Stimulated activated CD4-positive, alpha-beta T cell treated with anti-CD3 and anti-CD28 coated beads, Interleukin-1b, Interleukin-23, amount 100 ng/mL, for 1 hour (primary cell): ENCODE measurements around the gene VN1R5.
"Not testable (repeated sequence)": the region's sequence is repeated elsewhere in the genome, so short reads cannot be mapped to it uniquely, and the experiment has no call there.

Experiments used
- DNase-seq, 2 donors: peaks; one replicate each; pipeline ENCODE4 v3.0.0-alpha.2; 2020; ENCODE audit warnings: low read depth in 2 of 2

The VN1R5 gene

GRCh38 chr1:247255772-247256171 lies at the start of gene VN1R5:
TSS of gene VN1R5 (plus strand) at chr1:247256072.
- DNase-seq: not testable (repeated sequence)

GRCh38 chr1:247209396-247209795 lies 46.5 kb upstream of the VN1R5 start:
- no peak for DNase-seq

GRCh38 chr1:247210062-247210375 lies 45.9 kb upstream of the VN1R5 start:
- DNase-seq: no peak

GRCh38 chr1:247210376-247211117 lies 45.3 kb upstream of the VN1R5 start:
- peak; percentile 77 to 92 for DNase-seq

- DNase-seq: no peak
Observed at GRCh38 chr1:247211339-247211738, 44.5 kb upstream of the VN1R5 start.

- DNase-seq: no peak
Observed at GRCh38 chr1:247212012-247212411, 43.9 kb upstream of the VN1R5 start.

GRCh38 chr1:247212627-247213617 lies 43.0 kb upstream of the VN1R5 start:
- no peak for DNase-seq

GRCh38 chr1:247216261-247216660 lies 39.6 kb upstream of the VN1R5 start:
- no peak for DNase-seq

GRCh38 chr1:247218121-247218651 lies 37.7 kb upstream of the VN1R5 start:
- no peak for DNase-seq

GRCh38 chr1:247220280-247220679 lies 35.6 kb upstream of the VN1R5 start:
- not testable (repeated sequence) for DNase-seq

- DNase-seq: no peak
Observed at GRCh38 chr1:247222840-247223239, 33.0 kb upstream of the VN1R5 start.

- no peak for DNase-seq
Observed at GRCh38 chr1:247224822-247225221, 31.1 kb upstream of the VN1R5 start.

- DNase-seq: no peak
Observed at GRCh38 chr1:247228133-247228532, 27.7 kb upstream of the VN1R5 start.

- no peak for DNase-seq
Observed at GRCh38 chr1:247241691-247242090, 14.2 kb upstream of the VN1R5 start.

- DNase-seq: no peak
Observed at GRCh38 chr1:247243524-247244137, 12.2 kb upstream of the VN1R5 start.

- no peak for DNase-seq
Observed at GRCh38 chr1:247246325-247247115, 9.4 kb upstream of the VN1R5 start.

- no peak for DNase-seq
Observed at GRCh38 chr1:247247568-247247967, 8.3 kb upstream of the VN1R5 start.

- DNase-seq: no peak
Observed at GRCh38 chr1:247266053-247266452, 10.2 kb downstream of the VN1R5 start.

- DNase-seq: no peak
Observed at GRCh38 chr1:247268390-247269045, 12.6 kb downstream of the VN1R5 start.

GRCh38 chr1:247269133-247269532 lies 13.3 kb downstream of the VN1R5 start:
- DNase-seq: no peak

- no peak for DNase-seq
Observed at GRCh38 chr1:247270003-247270402, 14.1 kb downstream of the VN1R5 start.
